ENCODE results near the gene SOX13. TPM values are rescaled to one million over a fixed set of nuclear protein-coding genes. Genes with fewer than 3 reads are reported as not detected.
A peak's percentile ranks its signal among the peaks of the same experiment; 100 is the strongest.

Gene SOX13
- total and polyA plus RNA-seq, 9 of the 15 experiments (the other 6 are each of a cell fraction or from before 2014, with no cell fraction given), result 0.03 to 0.35 (median 0.06) TPM; not detected in 5

- ATAC-seq (no peak), FAIRE-seq (no peak), DNase-seq (ENCODE audit: extremely low read depth in 1 of 4, low spot score in 3 of 4) (no peak)
- ChIA-PET CTCF (ENCODE audit: low intra/inter-chr PET ratio) (no interaction called here), POLR2A (interaction anchor here (1.0 kb wide), 1 partner anchor 13 kb away, joined by 3 read pairs; no protein-coding TSS in a partner anchor)
- in situ Hi-C loops (cut with MboI) (no loop called here), intact Hi-C loops (cut with micrococcal nuclease) (no loop called here)
- H3K4me3 ChIP-seq, result no peak overlapping the region
- no TSS peak for BruUV-seq (replicated peaks)
- no peaks in the 10 kb centered on the region for H3K9me3 ChIP-seq (replicated peaks; ENCODE audit: control insufficient read depth, insufficient read depth, low read depth, low read length)
- H3K9me1 ChIP-seq (ENCODE audit: control insufficient read depth, insufficient read depth, low read length), result no peaks in the 10 kb centered on the region
- 0 out of 2 replicates have a peak, but pooled peaks cover 3% of the 10 kb centered on the region for H4K20me1 ChIP-seq (replicated peaks; ENCODE audit: control insufficient read depth, insufficient read depth, low read length)
- 2% methylated on average over 12 of the region's 12 CpGs for WGBS (ENCODE audit: insufficient coverage, low coverage, missing lambda C conversion rate)
- no peak overlapping the region for H3K27ac ChIP-seq (ENCODE audit: extremely low read depth, low read depth, low read length)
- no peaks in the 10 kb centered on the region for H3K36me3 ChIP-seq (ENCODE audit: control insufficient read depth, insufficient read depth, low read length)
- peaks cover 34 to 73% of the 10 kb centered on the region in 2 experiments for H3K27me3 ChIP-seq (ENCODE audit: control insufficient read depth in 2 of 2, insufficient read depth in 2 of 2, low read length in 2 of 2)
- no peaks in the 10 kb centered on the region for H3K4me1 ChIP-seq (replicated peaks in 1 of 2; ENCODE audit: control insufficient read depth in 2 of 2, insufficient read depth in 2 of 2, low read length in 2 of 2)
- no peak overlapping the region for H2AFZ ChIP-seq (ENCODE audit: low read depth, low read length)
- no peak overlapping the region for H3K4me2 ChIP-seq (ENCODE audit: insufficient read depth, low read length)
- H3K79me2 ChIP-seq (ENCODE audit: control insufficient read depth, insufficient read depth, low read length), result no peaks in the 10 kb centered on the region
- H3K9ac ChIP-seq (ENCODE audit: insufficient read depth in 1 of 2, low read depth in 2 of 2, low read length in 2 of 2), result no peak overlapping the region
- no peak for TF ChIP-seq HMGXB4 (CRISPR knock-in tag; IDR thresholded peaks at IDR 0.05)
- TF ChIP-seq ZFP36 (IDR thresholded peaks at IDR 0.05; ENCODE audit: low read depth, low read length, partially characterized antibody), result peak; percentile 9
- no peak for TF ChIP-seq TAL1 (IDR thresholded peaks at IDR 0.05)
Measured at GRCh38 chr1:204092632-204093420, 19.9 kb downstream of the SOX13 start.
